ENCODE data around the gene TMTC3.

DNA sequence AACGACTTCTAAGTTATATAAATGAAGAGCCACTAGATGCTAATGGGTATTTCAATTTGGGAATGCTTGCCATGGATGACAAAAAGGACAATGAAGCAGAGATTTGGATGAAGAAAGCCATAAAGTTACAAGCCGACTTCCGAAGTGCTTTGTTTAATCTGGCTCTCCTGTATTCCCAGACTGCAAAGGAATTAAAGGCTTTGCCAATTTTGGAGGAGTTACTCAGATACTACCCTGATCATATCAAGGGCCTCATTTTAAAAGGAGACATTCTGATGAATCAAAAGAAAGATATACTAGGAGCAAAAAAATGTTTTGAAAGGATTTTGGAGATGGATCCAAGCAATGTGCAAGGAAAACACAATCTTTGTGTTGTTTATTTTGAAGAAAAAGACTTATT lies 52.8 kb downstream of the TMTC3 start:
- TF ChIP-seq JUND (IDR thresholded peaks at IDR 0.05) (no peak), POLR2AphosphoS5 (IDR thresholded peaks at IDR 0.05; ENCODE audit: low read depth, low read length) (no peak), MXI1 (IDR thresholded peaks at IDR 0.05; ENCODE audit: low read depth, low read length) (no peak), RFX5 (IDR thresholded peaks at IDR 0.05; ENCODE audit: low read length) (no peak), TAF1 (IDR thresholded peaks at IDR 0.05; ENCODE audit: borderline replicate concordance, low read depth, low read length) (no peak), SIN3A (IDR thresholded peaks at IDR 0.05; ENCODE audit: borderline replicate concordance, low read depth, low read length) (no peak)
- TF ChIP-seq, protein P1, sequence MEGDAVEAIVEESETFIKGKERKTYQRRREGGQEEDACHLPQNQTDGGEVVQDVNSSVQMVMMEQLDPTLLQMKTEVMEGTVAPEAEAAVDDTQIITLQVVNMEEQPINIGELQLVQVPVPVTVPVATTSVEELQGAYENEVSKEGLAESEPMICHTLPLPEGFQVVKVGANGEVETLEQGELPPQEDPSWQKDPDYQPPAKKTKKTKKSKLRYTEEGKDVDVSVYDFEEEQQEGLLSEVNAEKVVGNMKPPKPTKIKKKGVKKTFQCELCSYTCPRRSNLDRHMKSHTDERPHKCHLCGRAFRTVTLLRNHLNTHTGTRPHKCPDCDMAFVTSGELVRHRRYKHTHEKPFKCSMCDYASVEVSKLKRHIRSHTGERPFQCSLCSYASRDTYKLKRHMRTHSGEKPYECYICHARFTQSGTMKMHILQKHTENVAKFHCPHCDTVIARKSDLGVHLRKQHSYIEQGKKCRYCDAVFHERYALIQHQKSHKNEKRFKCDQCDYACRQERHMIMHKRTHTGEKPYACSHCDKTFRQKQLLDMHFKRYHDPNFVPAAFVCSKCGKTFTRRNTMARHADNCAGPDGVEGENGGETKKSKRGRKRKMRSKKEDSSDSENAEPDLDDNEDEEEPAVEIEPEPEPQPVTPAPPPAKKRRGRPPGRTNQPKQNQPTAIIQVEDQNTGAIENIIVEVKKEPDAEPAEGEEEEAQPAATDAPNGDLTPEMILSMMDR (IDR thresholded peaks at IDR 0.05) = no peak
- TF ChIP-seq, protein P2, sequence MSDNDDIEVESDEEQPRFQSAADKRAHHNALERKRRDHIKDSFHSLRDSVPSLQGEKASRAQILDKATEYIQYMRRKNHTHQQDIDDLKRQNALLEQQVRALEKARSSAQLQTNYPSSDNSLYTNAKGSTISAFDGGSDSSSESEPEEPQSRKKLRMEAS (IDR thresholded peaks at IDR 0.05; ENCODE audit: low read depth) = no peak
- TF ChIP-seq, protein P3, sequence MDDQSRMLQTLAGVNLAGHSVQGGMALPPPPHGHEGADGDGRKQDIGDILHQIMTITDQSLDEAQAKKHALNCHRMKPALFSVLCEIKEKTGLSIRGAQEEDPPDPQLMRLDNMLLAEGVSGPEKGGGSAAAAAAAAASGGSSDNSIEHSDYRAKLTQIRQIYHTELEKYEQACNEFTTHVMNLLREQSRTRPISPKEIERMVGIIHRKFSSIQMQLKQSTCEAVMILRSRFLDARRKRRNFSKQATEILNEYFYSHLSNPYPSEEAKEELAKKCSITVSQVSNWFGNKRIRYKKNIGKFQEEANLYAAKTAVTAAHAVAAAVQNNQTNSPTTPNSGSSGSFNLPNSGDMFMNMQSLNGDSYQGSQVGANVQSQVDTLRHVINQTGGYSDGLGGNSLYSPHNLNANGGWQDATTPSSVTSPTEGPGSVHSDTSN (IDR thresholded peaks at IDR 0.05) = no peak
- TF ChIP-seq, protein P4, sequence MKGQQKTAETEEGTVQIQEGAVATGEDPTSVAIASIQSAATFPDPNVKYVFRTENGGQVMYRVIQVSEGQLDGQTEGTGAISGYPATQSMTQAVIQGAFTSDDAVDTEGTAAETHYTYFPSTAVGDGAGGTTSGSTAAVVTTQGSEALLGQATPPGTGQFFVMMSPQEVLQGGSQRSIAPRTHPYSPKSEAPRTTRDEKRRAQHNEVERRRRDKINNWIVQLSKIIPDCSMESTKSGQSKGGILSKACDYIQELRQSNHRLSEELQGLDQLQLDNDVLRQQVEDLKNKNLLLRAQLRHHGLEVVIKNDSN (IDR thresholded peaks at IDR 0.05; ENCODE audit: borderline replicate concordance, low read depth) = no peak

Data from SK-N-SH (cell line).